IPS-11a (cell line): Measurements from ENCODE around the gene RFPL1.
"Not testable (repeated sequence)": the region's sequence is repeated elsewhere in the genome, so short reads cannot be mapped to it uniquely, and the experiment has no call there.

Experiments used
- H3K4me3 ChIP-seq: one replicate; pipeline ENCODE4 v1.5.1; 2013; ENCODE audit warnings: low read depth, low read length, control low read depth

The RFPL1 gene

GRCh38 chr22:29477723-29478318, 39.4 kb downstream of the RFPL1 start:
- no peak overlapping the region for H3K4me3 ChIP-seq

DNA sequence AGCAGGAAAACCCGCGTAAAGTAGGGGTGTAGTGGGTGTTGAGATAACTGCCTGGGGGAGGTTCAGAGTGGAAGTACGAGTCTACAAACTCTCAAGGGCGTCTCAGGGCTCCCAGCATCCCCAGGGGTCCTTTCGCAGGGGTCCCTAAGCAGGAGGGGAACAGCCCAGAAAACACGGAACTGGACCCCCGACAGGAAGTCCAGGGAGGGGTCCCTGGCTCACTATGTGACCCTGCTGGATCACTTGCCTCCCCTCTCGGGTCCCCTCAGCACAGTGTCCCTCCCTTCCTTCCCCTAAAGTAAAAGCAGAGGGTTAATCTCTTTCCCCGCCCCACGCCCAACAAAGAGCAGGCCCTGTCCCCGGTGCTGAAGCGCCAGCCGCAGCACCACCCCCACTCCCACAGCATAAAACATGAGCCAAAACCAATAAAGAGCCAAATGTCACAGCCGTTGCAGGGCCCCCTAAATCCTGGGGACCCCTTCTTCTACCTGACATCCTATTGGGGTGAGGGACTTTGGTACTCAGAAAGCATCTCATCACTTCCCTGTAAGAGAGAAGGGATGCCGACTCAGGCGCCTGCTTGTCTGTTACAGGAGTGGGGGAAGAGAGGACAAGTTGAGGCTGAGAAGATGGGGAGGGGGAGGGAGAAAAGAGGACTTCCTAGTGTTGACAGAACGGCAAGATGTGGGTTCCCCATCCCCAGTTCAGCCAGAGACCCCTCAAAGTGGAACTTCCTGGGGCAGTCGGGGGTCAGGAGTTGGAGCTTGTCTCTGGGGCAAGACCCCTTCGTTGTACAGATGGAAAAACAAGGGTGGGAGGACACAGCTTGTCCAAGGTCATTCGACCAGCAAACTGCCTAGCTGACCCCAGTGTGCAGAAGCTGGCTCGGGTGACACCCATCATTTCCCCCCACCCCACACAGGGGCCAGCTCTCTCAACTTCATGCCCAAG, 40.2 kb downstream of the RFPL1 start:
- H3K4me3 ChIP-seq: no peak overlapping the region

- peak within 1 kb of the TSS; percentile 40 for H3K4me3 ChIP-seq
These were observed 41.3 kb downstream of the RFPL1 start, which contains the start of gene NEFH for GRCh38 chr22:29479417-29480261. Gene NEFH, plus strand, starts transcription at chr22:29480218. Its CDS starts 45 bp downstream, at chr22:29480263.

DNA sequence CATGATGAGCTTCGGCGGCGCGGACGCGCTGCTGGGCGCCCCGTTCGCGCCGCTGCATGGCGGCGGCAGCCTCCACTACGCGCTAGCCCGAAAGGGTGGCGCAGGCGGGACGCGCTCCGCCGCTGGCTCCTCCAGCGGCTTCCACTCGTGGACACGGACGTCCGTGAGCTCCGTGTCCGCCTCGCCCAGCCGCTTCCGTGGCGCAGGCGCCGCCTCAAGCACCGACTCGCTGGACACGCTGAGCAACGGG, 41.8 kb downstream of the RFPL1 start:
- peak overlapping the region; percentile 21 for H3K4me3 ChIP-seq

DNA sequence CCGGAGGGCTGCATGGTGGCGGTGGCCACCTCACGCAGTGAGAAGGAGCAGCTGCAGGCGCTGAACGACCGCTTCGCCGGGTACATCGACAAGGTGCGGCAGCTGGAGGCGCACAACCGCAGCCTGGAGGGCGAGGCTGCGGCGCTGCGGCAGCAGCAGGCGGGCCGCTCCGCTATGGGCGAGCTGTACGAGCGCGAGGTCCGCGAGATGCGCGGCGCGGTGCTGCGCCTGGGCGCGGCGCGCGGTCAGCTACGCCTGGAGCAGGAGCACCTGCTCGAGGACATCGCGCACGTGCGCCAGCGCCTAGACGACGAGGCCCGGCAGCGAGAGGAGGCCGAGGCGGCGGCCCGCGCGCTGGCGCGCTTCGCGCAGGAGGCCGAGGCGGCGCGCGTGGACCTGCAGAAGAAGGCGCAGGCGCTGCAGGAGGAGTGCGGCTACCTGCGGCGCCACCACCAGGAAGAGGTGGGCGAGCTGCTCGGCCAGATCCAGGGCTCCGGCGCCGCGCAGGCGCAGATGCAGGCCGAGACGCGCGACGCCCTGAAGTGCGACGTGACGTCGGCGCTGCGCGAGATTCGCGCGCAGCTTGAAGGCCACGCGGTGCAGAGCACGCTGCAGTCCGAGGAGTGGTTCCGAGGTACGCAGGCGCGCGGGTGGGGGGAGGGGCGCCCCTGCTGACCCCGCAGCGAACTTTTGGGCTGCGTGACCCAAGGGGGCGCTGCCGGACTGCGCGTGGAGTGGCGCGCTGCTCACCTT, 42.3 kb downstream of the RFPL1 start:
- H3K4me3 ChIP-seq: peak overlapping the region; percentile 40

GRCh38 chr22:29481265-29482000, 43.0 kb downstream of the RFPL1 start:
- peak overlapping the region; percentile 40 for H3K4me3 ChIP-seq

DNA sequence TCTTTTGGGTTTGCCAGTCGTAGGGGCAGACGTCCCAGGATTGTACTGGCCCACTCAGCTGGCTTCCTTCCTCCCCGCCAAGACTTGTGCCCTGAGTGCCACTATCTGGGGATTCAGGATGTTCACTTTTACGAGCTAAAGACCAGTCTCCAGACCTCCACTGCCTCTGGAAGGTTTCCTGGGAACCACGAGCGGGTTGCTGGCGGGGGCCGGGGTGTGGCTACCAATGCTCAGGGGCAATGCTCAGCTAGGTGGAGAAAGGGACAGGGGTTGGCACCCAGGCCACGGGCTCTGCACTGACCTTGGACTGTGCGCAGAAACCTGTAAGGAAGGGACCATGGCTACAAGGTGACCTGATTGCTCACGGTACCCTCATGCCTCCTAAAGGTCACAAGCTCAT, 43.9 kb downstream of the RFPL1 start:
- no peak overlapping the region for H3K4me3 ChIP-seq

DNA sequence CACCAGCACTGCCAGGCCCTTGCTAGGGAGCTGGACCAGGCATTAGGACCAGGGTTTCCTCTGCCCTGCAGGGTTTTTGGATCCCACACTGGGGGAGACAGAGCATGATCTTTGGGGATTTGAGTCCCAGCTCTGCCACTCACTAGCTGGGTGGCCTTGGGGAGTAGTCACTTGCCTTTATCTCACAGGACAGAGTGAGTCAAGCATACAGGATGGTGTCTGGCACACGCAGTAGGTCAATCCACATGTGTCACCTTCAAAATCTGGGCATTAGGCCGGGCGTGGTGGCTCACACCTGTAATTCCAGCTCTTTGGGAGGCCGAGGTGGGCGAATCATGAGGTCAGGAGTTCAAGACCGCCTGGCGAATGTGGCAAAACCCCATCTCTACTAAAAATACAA, 44.3 kb downstream of the RFPL1 start:
- H3K4me3 ChIP-seq: no peak overlapping the region

DNA sequence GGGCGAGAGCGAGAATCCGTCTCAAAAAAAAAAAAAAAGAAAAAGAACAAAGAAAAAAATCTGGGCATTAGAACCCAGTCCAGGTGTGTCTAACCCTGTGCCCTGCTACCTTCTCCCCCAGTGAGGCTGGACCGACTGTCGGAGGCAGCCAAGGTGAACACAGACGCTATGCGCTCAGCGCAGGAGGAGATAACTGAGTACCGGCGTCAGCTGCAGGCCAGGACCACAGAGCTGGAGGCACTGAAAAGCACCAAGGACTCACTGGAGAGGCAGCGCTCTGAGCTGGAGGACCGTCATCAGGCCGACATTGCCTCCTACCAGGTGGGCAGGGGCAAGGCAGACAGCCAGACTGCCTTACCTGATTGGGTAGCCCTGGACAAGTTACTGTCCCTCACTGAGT, 44.9 kb downstream of the RFPL1 start:
- no peak overlapping the region for H3K4me3 ChIP-seq

GRCh38 chr22:29484642-29485041, 46.3 kb downstream of the RFPL1 start:
- H3K4me3 ChIP-seq: no peak overlapping the region

DNA sequence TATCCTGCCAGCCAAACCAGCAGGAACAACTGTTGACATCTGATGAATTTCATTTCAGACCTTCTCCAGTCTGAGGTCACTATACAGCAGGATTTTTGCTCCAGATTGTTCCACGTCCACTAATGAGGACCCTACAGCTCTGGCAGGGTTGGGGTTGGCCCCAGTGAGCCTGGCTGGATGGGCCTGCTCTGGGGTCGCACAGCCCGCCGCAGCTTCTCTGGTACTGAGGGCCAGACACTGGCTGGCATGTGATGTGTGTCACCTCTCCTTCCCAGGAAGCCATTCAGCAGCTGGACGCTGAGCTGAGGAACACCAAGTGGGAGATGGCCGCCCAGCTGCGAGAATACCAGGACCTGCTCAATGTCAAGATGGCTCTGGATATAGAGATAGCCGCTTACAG, 47.1 kb downstream of the RFPL1 start:
- no peak overlapping the region for H3K4me3 ChIP-seq

- no peak overlapping the region for H3K4me3 ChIP-seq
These were observed 49.1 kb downstream of the RFPL1 start for GRCh38 chr22:29487426-29487986.

DNA sequence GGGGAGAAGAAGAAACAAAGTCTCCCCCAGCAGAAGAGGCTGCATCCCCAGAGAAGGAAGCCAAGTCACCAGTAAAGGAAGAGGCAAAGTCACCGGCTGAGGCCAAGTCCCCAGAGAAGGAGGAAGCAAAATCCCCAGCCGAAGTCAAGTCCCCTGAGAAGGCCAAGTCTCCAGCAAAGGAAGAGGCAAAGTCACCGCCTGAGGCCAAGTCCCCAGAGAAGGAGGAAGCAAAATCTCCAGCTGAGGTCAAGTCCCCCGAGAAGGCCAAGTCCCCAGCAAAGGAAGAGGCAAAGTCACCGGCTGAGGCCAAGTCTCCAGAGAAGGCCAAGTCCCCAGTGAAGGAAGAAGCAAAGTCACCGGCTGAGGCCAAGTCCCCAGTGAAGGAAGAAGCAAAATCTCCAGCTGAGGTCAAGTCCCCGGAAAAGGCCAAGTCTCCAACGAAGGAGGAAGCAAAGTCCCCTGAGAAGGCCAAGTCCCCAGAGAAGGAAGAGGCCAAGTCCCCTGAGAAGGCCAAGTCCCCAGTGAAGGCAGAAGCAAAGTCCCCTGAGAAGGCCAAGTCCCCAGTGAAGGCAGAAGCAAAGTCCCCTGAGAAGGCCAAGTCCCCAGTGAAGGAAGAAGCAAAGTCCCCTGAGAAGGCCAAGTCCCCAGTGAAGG, 50.9 kb downstream of the RFPL1 start:
- H3K4me3 ChIP-seq: not testable (repeated sequence)

GRCh38 chr22:29491012-29491411, 52.6 kb downstream of the RFPL1 start:
- no peak overlapping the region for H3K4me3 ChIP-seq
